Adrenal gland (tissue), 5 donors: ENCODE results near the gene TICAM1.

Source experiments
- POLR2A ChIP-seq, 2 donors: fragments of 450-650 bp; IDR thresholded peaks; one replicate each; pipeline ENCODE4 v1.6.1; 2017; ENCODE audit warnings: antibody characterized with exemption in 2 of 2, mild to moderate bottlenecking in 2 of 2, moderate library complexity in 1 of 2
- TF ChIP-seq, protein P1 (sequence below), 6 experiments: fragments of 450-650 bp in 4 of 6; fragments of 200-600 bp in 2 of 6; sonication (generic) in 1 of 6; IDR thresholded peaks; 1 replicate in 5 of 6; 2 replicates in 1 of 6; pipeline versions ENCODE4 v1.5.1 to v1.8.0; 2016 to 2021; ENCODE audit warnings: antibody characterized with exemption in 6 of 6, mild to moderate bottlenecking in 2 of 6, moderate library complexity in 1 of 6
- donor health status: DM: no; HTN: no; CAD: no.

GRCh38 chr19:4871711-4872110, 40.2 kb upstream of the TICAM1 start:
- TF ChIP-seq, protein P1, sequence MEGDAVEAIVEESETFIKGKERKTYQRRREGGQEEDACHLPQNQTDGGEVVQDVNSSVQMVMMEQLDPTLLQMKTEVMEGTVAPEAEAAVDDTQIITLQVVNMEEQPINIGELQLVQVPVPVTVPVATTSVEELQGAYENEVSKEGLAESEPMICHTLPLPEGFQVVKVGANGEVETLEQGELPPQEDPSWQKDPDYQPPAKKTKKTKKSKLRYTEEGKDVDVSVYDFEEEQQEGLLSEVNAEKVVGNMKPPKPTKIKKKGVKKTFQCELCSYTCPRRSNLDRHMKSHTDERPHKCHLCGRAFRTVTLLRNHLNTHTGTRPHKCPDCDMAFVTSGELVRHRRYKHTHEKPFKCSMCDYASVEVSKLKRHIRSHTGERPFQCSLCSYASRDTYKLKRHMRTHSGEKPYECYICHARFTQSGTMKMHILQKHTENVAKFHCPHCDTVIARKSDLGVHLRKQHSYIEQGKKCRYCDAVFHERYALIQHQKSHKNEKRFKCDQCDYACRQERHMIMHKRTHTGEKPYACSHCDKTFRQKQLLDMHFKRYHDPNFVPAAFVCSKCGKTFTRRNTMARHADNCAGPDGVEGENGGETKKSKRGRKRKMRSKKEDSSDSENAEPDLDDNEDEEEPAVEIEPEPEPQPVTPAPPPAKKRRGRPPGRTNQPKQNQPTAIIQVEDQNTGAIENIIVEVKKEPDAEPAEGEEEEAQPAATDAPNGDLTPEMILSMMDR (IDR thresholded peaks at IDR 0.05) = no peak
- TF ChIP-seq POLR2A (IDR thresholded peaks at IDR 0.05) = no peak
